GM21717 (cell line): ENCODE data around the gene GOSR2.

ENCODE experiments used
- ATAC-seq: cut with Tn5 transposase; IDR thresholded peaks from one replicate; pipeline ENCODE4 v1.9.1; 2021; ENCODE audit warnings: mild to moderate bottlenecking, moderate library complexity; ENCODE audit not compliant: unreplicated experiment

GOSR2 gene

DNA sequence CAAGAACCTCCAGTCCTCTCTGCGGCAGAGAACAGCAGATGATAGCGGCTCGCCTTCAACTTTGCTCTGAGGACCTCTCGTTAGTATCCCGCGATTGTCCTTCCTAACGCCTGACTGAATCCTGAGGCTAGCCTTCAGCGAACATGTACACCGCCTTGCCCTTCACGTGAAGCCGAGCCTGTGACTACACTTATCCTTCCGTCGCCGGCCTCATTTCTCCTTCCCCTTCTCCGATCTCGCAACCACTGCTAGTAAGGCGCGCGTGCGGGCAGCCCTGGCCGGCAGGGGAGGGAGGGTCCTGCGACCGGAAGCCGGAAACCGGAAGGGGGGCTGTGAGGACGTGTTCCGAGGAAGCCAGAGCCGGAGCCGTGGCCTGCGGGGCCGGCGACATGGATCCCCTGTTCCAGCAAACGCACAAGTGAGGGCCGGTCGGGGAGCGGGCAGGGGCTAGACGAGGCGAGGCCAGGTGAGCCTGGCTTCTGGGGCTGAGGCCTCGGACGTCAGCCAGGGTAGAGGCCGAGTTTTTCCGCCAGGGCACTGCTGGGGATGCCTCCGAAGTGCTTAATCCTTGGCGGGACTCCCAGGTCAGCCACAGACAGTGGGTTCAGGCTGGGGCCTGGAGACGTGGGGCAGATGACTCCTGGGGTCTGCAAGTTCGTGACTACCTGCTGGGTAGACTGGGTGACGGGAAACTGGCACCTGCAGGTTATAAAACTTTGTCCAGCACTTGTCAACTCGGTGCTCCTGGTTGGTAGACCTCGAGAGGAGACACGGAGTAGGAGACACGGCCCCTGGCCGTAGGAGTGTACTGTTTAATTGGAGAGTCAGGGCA is at the start of gene GOSR2:
TSS of gene GOSR2 (plus strand) at position 357 of the 832 bp plus-strand sequence. CDS start at position 390, 33 bp downstream.
- peak; percentile 86 for ATAC-seq

DNA sequence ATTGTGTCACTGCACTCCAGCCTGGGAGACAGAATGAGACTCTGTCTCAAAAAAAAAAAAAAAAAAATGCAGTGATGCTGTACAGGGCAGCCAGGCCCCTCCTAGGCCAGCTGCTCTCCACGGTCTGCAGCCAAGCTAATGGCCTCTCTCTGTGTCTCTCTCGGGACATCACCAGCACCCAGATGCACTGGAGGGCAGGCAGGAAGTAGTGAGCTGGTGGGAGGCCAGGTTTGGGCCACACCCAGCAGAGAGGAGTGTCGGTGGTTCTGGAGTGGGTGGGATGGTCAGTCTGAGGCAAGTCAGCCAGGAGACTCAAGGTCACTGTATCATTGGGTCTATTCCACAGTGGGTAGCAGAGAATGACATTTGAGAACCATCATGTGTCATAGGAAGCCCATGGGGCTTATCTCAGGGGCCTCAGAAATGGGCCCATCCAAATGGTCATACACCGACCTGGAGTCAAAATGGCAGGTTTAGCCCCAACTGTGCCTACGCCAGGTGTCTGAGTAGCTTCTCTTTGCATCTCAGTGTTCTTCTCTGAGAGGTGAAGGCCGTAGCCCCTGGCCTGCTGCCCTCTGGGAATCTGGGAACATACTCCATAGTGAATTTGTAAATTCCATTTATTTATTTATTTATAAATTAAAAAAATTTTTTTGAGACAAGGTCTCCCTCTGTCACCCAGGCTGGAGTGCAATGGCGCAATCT is 48.9 kb upstream of the GOSR2 start:
- no peak for ATAC-seq

DNA sequence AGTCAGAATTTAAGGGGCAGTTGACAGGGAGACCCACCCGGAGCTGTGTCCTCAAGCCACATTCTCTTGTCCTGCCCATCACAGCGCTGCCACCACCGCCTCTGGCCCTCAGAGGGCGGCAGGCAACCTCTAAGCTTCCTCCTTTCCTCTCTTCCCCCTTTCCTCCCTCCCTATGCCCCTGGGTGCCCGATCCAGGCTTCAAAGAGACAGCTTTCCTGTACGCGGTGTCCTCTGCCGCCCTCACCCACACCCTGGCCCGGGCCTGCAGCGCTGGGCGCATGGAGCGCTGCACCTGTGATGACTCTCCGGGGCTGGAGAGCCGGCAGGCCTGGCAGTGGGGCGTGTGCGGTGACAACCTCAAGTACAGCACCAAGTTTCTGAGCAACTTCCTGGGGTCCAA is 48.1 kb upstream of the GOSR2 start:
- ATAC-seq: no peak

DNA sequence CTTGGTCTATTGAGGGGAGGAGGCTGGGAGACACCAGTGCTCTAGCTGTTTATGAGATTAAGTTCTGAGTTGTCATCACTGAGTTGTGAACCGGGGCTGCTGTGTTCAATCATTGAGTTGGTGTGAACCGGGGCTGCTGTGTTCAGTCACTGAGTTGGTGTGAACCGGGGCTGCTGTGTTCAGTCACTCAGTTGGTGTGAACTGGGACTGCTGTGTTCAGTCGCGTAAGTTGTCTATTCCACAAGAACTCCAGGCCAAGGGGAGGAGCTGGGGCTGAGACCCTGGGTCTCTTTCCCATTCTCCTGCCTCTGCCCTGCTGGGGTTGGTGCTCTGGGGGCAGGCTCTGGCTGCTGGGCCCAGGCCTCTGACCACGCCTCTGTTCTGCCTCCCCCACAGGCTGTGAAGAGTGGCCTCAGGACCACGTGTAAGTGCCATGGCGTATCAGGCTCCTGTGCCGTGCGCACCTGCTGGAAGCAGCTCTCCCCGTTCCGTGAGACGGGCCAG is 47.1 kb upstream of the GOSR2 start:
- ATAC-seq: no peak

DNA sequence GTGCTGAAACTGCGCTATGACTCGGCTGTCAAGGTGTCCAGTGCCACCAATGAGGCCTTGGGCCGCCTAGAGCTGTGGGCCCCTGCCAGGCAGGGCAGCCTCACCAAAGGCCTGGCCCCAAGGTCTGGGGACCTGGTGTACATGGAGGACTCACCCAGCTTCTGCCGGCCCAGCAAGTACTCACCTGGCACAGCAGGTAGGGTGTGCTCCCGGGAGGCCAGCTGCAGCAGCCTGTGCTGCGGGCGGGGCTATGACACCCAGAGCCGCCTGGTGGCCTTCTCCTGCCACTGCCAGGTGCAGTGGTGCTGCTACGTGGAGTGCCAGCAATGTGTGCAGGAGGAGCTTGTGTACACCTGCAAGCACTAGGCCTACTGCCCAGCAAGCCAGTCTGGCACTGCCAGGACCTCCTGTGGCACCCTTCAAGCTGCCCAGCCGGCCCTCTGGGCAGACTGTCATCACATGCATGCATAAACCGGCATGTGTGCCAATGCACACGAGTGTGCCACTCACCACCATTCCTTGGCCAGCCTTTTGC is 46.5 kb upstream of the GOSR2 start:
- no peak for ATAC-seq

DNA sequence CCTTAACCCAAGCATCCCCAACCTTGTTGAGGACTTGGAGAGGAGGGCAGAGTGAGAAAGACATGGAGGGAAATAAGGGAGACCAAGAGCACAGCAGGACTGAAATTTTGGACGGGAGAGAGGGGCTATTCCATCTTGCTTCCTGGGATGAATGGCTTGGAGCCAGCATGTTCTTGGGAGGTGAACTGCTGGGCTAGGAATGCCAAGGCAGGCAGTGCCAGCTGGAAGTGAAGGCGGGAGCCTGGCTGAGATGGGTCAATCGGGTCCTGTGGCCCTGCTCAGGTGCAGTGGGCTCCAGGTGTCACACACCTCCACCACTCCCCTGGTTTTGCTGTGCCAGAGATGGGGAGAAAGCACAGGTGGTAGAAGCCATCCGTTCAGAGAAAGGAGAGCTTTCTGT is 46.0 kb upstream of the GOSR2 start:
- ATAC-seq: no peak

DNA sequence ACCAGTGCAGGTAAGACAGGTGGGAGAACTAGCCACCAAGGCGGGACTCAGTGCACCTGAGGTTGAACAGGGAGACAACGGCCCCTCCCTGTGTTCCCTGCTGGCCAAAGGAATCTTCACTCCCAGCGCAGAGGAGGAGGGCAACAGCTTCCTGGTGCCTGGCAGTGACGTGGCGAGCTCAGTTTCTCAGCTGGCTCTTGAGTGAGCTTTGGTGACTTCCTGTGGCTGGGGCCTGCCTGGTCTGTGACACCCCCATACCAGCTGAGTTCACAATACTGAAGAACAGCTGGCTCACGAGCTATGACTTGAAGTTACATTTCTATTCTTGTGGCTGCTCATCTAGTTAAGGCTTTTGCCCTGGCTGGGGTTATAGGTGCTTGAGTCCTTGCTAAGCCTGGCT is 45.5 kb upstream of the GOSR2 start:
- no peak for ATAC-seq

DNA sequence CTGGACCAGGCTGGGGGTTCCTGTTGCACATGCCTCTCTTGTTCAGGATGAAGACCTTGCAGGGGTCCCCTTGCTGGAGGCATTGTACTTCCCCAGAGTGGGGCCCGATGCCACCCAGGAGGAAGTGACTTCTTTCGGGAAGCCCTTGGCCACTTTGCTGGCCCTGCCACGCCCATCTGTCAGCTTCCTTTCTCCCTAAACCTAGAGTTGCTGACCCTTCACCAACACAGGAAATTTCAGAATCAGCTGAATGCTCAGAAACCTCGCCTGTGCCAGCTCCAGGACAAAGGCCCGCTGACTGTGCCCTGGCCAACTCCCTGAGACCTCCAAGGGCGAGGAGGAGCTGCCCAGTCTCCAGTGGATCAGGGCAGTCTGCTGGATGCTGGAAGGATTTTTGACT is 44.9 kb upstream of the GOSR2 start:
- ATAC-seq: no peak

DNA sequence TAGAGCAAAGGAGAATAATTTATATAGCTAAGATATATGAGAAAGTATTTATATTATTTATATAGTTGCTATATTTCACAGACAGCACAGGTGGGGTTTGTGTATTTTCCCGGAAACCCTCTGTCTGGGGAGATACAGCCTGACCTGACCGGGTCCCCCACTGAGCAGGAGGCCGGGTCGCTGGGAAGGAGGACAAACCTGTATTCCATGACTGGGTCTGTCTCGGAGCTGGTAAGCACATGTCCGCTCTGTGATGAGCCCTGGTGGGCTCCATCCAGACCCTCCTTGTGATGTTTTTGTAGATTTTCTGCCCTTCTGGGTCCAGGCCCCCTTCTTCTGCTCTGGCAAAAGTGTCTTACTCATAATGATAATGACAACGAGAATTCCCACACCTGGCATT is 43.9 kb upstream of the GOSR2 start:
- no peak for ATAC-seq

DNA sequence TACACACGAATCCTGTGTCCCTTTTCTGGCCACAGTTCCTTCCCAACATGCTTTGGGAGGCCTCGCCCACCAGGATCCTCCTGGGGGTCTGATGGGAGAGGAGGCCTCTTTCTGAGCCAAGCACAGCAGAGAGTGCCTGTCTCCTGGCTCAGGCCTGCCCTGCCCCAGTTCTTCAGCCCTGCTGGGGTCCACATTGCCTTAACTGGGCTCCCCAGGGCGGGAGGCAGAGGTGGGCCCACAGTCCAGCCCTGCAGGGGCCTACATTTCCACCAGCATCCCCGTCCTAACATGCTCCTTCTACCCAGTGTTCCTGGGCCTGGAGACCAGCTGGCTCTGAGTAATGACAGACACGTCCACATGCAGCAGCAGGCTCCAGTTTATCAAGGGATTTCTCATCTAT is 41.9 kb upstream of the GOSR2 start:
- ATAC-seq: no peak

DNA sequence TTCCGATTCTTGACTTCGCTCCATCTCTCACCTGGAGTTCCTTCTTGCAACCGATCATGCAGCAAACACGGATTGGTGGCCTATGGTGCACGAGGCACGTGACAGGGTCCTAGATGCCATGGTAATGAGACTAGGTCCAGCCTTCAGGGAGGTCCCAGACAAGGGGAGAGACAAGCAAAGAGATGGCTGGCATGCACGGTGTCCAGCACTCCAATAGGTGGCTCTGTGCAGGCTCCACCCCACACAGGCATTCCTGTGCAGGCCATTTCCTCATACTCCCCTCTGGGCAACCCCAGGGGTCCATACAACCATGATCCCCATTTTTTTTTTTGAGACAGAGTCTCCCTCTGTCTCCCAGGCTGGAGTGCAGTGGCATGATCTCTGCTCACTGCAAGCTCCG is 40.3 kb upstream of the GOSR2 start:
- ATAC-seq: no peak

DNA sequence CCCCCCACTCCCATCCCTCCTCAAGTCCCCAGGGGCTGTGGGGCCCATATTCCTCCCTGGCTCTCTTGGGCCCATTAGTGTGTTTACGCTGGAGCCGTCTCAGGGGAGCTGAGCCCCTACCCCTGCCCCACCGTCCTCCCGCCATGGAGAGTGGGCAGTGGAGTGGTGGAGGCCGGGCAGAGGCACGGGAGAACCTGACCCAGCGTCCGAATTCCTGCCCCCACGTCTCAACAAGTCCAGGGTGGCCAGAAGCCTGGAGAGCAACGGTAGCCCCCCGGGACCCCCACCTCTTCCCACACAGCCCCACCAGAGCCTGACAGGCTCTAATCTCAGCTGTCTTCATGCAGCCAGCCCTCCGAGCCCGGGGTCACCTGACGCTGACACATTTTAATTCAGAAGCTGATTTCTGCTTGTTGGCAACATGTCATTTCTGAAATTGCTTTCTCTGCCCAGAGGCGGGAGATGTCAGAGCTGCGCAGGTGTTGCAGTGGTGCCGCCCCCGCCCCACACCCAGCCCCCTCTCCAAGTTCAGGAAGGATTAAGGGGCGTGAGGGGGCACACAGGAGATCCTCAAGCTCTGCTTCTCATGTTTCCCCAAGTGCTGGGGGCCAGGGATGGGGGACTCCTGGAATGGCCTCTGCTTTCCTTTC is 39.0 kb upstream of the GOSR2 start:
- no peak for ATAC-seq

DNA sequence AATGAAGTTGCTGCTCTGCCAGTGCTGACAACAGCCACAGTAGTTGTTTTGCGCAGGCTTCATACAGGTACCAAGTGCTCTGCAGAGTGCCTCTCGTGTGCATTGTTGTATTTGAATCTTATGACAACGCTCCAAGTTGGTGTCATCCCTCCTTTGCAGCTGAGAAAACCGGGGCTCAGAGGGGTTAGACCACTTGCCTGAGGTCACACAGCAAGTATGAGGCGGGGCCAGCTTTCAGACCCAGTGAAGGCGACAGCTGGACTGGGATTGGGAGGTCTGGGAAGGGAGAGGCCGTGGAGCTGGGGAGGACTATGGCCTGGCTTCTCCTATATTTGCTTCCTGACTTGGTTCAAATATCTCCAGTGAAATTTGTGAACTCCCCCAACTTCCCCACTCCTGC is 38.4 kb upstream of the GOSR2 start:
- no peak for ATAC-seq

DNA sequence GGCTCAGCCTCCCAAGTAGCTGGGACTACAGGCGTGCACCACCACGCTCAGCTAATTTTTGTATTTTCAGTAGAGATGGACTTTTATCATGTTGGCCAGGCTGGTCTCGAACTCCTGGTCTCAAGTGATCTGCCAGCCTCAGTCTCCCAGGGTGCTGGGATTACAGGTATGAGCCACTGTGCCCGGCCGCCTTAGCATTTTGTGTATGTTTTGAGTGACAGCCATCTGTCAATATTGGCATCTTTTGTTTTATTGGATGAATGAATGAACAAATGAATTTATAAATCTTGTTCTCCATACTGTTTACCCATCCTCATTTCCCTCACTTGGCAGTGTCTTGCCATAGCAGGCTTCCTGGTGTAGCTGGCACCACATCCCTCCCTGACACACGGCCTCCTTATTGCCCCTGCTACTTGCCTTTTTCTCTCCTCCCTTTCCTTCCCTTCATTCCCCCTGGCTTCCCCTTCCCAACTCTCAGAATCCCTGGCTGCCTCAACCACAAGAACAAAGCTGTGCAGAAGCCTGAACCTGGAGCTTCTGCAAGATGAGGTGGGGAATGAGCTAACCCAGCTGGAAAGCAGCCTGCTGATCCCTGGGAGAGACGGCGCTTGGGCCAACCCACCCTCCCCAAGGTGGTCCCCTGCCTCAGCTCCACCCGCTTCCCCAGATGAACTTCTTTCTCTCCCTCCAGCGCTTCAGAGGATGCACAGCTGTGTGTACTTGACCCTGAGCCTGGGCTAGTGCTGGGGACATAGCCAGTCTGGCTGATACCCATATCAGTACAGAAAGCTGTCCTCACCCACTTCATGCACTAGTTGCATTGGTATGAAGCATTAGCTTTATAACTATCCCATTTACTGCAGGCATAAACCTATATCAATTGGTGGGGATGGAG is 37.3 kb upstream of the GOSR2 start:
- no peak for ATAC-seq

DNA sequence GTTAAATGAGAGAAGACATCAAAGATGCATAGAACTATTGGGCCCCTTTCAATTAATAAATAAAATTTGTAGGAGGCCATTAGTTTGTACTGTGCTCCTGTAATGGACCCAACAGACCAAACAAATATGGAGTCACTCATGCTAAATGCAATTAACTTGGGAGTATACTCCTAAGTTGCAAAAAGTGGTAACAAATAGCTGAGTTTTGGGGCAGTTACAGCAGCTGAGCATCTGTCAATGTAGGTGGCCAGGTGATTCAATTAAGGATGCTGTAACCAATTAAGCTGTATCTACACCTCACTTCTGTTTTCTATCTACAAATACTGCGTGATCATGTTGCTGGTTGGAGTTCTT is 36.7 kb upstream of the GOSR2 start:
- no peak for ATAC-seq

DNA sequence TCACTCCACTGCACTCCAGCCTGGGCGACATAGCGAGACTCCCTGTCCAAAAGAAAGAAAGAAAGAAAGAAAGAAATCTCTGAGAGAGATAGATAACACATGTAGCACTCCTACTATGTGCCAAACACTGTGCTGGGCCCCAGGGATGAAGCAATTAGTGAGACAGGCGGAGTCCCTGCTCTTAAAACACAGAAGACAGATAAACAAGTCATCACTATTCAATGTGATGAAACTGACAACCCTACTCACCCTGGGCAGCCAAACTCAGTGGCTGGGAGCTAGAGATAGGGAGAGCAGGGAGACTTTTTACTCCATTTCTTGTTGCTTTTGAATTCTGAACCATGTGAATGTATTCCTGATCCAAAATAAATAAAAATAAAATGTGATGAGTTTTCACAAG is 35.2 kb upstream of the GOSR2 start:
- ATAC-seq: no peak

DNA sequence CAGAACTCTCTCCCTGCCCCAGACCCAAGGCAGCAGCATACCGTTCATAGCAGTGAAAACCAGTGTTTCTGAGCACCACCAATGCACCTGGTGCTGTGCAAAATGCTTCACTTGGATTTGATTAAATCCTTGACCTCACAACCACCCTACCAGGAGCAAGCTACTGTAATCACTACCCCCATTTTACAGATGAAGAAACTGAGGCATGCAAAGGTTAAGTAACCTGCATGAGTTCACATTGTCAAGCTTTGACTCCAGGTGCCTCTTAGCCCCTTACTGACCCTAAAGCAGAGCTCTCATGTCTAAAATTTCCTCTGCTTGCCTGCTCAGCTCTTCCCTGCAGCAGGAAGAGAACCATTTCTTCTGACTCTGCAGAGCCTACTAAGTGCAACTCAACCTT is 34.2 kb upstream of the GOSR2 start:
- ATAC-seq: no peak

DNA sequence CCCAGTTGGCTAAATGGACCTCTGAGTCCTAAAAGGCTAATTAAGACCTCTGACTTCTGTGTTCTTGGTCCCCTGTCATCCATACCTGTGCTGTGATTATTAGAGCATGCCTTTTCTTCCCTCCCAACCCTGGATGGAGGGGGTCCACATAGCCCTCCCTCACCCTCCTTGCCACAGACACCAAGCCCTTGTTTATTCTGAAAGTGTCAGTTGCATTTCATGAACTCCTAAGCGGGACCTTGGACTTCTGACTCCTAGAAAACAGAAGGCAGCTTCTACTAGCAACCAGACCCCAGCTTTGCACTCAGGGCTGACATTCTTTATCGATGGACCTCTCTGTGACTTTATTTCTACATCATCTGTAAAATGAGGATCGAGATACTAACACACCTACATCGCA is 33.4 kb upstream of the GOSR2 start:
- ATAC-seq: no peak

DNA sequence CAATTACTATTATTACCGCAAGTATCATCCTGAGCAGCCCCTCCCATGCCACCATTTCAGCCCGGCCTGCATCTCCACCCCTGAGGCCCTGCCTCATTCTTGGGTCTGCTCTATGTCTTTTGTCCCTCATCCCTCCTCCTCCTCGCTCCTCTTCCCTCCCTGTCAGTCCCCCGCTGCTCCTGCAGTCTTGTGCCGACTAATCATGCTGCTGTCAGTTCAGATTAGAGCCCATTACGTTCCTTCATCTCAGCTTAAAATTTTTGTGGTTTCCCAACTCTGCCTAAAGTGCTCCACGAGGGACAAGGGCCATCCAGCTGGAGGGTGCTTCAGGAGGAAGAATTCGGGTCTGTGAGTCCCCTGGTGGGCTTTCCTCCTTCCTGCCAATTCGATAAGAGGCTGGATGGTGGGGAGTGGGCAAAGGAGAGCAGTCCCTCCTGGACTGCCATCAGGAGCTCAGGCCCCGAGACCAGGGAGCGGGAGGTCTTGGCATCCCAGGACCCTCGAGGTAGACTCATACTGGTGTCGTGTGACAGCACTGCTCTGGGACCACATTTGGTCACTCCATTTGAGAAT is 32.9 kb upstream of the GOSR2 start:
- ATAC-seq: no peak

DNA sequence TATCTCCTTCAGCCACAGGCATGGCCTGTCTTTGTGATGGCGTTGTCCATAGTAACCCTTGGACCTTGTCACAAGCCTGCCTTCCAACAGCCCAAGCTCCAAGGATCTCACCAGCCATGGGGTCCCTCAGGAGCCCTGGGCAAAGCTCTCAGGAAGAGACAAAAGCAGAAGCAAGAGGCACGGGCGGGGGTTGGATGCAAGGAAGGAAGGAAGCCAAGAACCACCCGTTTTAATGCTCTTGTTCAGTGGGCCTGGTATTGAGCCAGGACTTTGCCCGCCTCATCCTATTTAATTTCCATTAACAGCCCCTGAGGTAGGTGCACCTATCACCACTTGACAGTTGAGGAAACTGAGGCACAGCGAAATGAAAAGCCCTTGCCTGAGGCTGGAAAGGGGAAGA is 32.3 kb upstream of the GOSR2 start:
- ATAC-seq: no peak
